Neural cell (in vitro differentiated cells): ENCODE measurements around the gene AOX1. TPM values are rescaled to one million over a fixed set of nuclear protein-coding genes. Genes with fewer than 3 reads are reported as not detected.

Experiments used
- H2AFZ ChIP-seq: fragments of 200-600, 300-800 bp; sonication (generic), shearing (Covaris generic); 2 replicates; pipeline ENCODE4 v1.6.0; 2014; ENCODE audit warnings: low read depth, mild to moderate bottlenecking, antibody characterized with exemption, low read length, moderate library complexity
- H3F3A ChIP-seq: fragments of 200-600 bp; shearing (Covaris generic); 2 replicates; pipeline ENCODE4 v1.6.1; 2016; ENCODE audit warnings: mild to moderate bottlenecking, moderate library complexity, mixed read lengths, antibody characterized with exemption, low read length; ENCODE audit not compliant: insufficient read depth, poor library complexity, severe bottlenecking
- H3K27ac ChIP-seq: fragments of 200-600, 300-800 bp; sonication (generic), shearing (Covaris generic); 2 replicates; pipeline ENCODE4 v1.5.1; 2014; ENCODE audit warnings: mild to moderate bottlenecking, low read length, moderate library complexity
- H3K27me3 ChIP-seq: fragments of 300-800, 200-600 bp; sonication (generic), shearing (Covaris generic); 2 replicates; pipeline ENCODE4 v1.6.0; 2014; ENCODE audit warnings: mild to moderate bottlenecking, low read depth, low read length, moderate library complexity; ENCODE audit not compliant: insufficient read depth
- H3K36me3 ChIP-seq: fragments of 300-800, 200-600 bp; sonication (generic), shearing (Covaris generic); 2 replicates; pipeline ENCODE4 v1.5.1; 2014; ENCODE audit warnings: mild to moderate bottlenecking, antibody characterized with exemption, low read length, moderate library complexity; ENCODE audit not compliant: insufficient read depth
- H3K4me2 ChIP-seq: fragments of 300-800, 200-600 bp; sonication (generic), shearing (Covaris generic); 2 replicates; pipeline ENCODE4 v1.6.0; 2014; ENCODE audit warnings: mild to moderate bottlenecking, low read length
- H3K4me3 ChIP-seq: fragments of 300-800, 200-600 bp; sonication (generic), shearing (Covaris generic); 2 replicates; pipeline ENCODE4 v1.5.1; 2014; ENCODE audit warnings: mild to moderate bottlenecking, low read length, moderate library complexity
- H3K79me2 ChIP-seq: fragments of 200-600 bp; shearing (Covaris generic); replicated peaks from 2 replicates; pipeline ENCODE4 v1.6.0; 2014; ENCODE audit warnings: mild to moderate bottlenecking, low read length, moderate library complexity; ENCODE audit not compliant: insufficient read depth
- H3K9ac ChIP-seq: fragments of 300-800, 200-600 bp; sonication (generic), shearing (Covaris generic); 2 replicates; pipeline ENCODE4 v1.6.1; 2016; ENCODE audit warnings: mild to moderate bottlenecking, low read length, mixed read lengths
- H3K9me2 ChIP-seq: fragments of 200-600 bp; shearing (Covaris generic); 2 replicates; pipeline ENCODE4 v1.6.1; 2016; ENCODE audit warnings: mild to moderate bottlenecking, low read length, mixed read lengths; ENCODE audit not compliant: insufficient read depth
- H3K9me3 ChIP-seq: fragments of 200-600, 300-800 bp; sonication (generic), shearing (Covaris generic); 2 replicates; pipeline ENCODE4 v1.6.1; 2016; ENCODE audit warnings: mild to moderate bottlenecking, mixed run types, low read length, moderate library complexity, mixed read lengths
- H4K20me1 ChIP-seq: fragments of 200-600 bp; shearing (Covaris generic); 2 replicates; pipeline ENCODE4 v1.6.1; 2016; ENCODE audit warnings: mild to moderate bottlenecking, mixed run types; ENCODE audit not compliant: insufficient read depth
- EP300 ChIP-seq: fragments of 450-650 bp; conservative IDR thresholded peaks from 2 replicates; pipeline ENCODE4 v1.6.1; 2014; ENCODE audit warnings: antibody characterized with exemption, mild to moderate bottlenecking, moderate library complexity; ENCODE audit not compliant: poor library complexity, severe bottlenecking
- EZH2 ChIP-seq: fragments of 200-600, 300-800 bp; shearing (Covaris generic), sonication (generic); IDR thresholded peaks from 2 replicates; pipeline ENCODE4 v1.6.1; 2014; ENCODE audit warnings: antibody characterized with exemption, low read length, borderline replicate concordance, mild to moderate bottlenecking; ENCODE audit not compliant: insufficient read depth, poor library complexity, severe bottlenecking
- MXI1 ChIP-seq: fragments of 450-650 bp; conservative IDR thresholded peaks from 2 replicates; pipeline ENCODE4 v1.6.1; 2014; ENCODE audit warnings: antibody characterized with exemption, mild to moderate bottlenecking; ENCODE audit not compliant: poor library complexity, severe bottlenecking
- POLR2AphosphoS5 ChIP-seq: IDR thresholded peaks from 2 replicates; pipeline ENCODE4 v1.6.1; 2012
- RAD21 ChIP-seq: fragments of 450-650 bp; conservative IDR thresholded peaks from 2 replicates; pipeline ENCODE4 v1.6.1; 2014; ENCODE audit warnings: antibody characterized with exemption, mild to moderate bottlenecking, moderate library complexity
- SMC3 ChIP-seq: fragments of 450-650 bp; conservative IDR thresholded peaks from 2 replicates; pipeline ENCODE4 v1.6.1; 2014; ENCODE audit warnings: antibody characterized with exemption, mild to moderate bottlenecking, moderate library complexity; ENCODE audit not compliant: poor library complexity
- TAF1 ChIP-seq: IDR thresholded peaks from 2 replicates; pipeline ENCODE4 v1.6.1; 2012; ENCODE audit warnings: low read depth
- polyA plus RNA-seq: library from polyadenylated mRNA; depleted of rRNA; stranded (reverse); fragments of >200 nt; gene quantifications from 2 replicates; pipeline ENCODE4 v1.2.3, GENCODE V29; 2014
- TF ChIP-seq, protein P1 (sequence below): IDR thresholded peaks from 2 replicates; pipeline ENCODE4 v1.6.1; 2012; ENCODE audit warnings: borderline replicate concordance
- TF ChIP-seq, protein P2 (sequence below): fragments of 450-650 bp; IDR thresholded peaks from 2 replicates; pipeline ENCODE4 v1.5.1; 2014; ENCODE audit warnings: antibody characterized with exemption, mild to moderate bottlenecking, moderate library complexity; ENCODE audit not compliant: poor library complexity, severe bottlenecking

Gene AOX1
- polyA plus RNA-seq, 1 donor from 2014 or later, result not detected

DNA sequence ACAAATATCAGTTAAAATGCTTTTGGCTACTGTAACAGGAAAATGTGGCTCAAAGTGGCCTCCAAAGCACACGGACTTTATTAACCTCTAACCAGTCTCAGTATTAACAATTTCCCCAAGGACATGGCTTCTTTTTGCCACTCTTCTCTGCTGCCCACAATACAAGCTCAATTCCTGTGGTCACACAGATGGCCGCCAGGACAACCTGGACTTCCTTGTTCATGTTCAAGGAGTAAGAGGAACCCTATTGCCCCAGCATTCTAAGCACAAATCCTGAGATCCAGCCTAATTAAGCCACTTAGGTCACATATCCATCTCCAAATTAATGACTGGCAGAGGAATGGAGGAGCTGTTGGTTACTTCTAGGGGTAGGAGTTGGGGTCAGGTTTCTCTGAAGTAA is 38.2 kb downstream of the AOX1 start:
- H4K20me1 ChIP-seq, result no peaks in the 10 kb centered on the region
- H2AFZ ChIP-seq, result no peak overlapping the region
- H3K79me2 ChIP-seq, result no peaks in the 10 kb centered on the region
- no peaks in the 10 kb centered on the region for H3F3A ChIP-seq
- TF ChIP-seq POLR2AphosphoS5 (no peak), MXI1 (no peak), TAF1 (no peak), EZH2 (no peak), EP300 (no peak), SMC3 (no peak), RAD21 (no peak)
- TF ChIP-seq, protein P1, sequence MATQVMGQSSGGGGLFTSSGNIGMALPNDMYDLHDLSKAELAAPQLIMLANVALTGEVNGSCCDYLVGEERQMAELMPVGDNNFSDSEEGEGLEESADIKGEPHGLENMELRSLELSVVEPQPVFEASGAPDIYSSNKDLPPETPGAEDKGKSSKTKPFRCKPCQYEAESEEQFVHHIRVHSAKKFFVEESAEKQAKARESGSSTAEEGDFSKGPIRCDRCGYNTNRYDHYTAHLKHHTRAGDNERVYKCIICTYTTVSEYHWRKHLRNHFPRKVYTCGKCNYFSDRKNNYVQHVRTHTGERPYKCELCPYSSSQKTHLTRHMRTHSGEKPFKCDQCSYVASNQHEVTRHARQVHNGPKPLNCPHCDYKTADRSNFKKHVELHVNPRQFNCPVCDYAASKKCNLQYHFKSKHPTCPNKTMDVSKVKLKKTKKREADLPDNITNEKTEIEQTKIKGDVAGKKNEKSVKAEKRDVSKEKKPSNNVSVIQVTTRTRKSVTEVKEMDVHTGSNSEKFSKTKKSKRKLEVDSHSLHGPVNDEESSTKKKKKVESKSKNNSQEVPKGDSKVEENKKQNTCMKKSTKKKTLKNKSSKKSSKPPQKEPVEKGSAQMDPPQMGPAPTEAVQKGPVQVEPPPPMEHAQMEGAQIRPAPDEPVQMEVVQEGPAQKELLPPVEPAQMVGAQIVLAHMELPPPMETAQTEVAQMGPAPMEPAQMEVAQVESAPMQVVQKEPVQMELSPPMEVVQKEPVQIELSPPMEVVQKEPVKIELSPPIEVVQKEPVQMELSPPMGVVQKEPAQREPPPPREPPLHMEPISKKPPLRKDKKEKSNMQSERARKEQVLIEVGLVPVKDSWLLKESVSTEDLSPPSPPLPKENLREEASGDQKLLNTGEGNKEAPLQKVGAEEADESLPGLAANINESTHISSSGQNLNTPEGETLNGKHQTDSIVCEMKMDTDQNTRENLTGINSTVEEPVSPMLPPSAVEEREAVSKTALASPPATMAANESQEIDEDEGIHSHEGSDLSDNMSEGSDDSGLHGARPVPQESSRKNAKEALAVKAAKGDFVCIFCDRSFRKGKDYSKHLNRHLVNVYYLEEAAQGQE, result no peak
- TF ChIP-seq, protein P2, sequence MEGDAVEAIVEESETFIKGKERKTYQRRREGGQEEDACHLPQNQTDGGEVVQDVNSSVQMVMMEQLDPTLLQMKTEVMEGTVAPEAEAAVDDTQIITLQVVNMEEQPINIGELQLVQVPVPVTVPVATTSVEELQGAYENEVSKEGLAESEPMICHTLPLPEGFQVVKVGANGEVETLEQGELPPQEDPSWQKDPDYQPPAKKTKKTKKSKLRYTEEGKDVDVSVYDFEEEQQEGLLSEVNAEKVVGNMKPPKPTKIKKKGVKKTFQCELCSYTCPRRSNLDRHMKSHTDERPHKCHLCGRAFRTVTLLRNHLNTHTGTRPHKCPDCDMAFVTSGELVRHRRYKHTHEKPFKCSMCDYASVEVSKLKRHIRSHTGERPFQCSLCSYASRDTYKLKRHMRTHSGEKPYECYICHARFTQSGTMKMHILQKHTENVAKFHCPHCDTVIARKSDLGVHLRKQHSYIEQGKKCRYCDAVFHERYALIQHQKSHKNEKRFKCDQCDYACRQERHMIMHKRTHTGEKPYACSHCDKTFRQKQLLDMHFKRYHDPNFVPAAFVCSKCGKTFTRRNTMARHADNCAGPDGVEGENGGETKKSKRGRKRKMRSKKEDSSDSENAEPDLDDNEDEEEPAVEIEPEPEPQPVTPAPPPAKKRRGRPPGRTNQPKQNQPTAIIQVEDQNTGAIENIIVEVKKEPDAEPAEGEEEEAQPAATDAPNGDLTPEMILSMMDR, result no peak
- no peak overlapping the region for H3K4me2 ChIP-seq
- H3K9me3 ChIP-seq, result no peaks in the 10 kb centered on the region
- no peak overlapping the region for H3K4me3 ChIP-seq
- no peaks in the 10 kb centered on the region for H3K9me2 ChIP-seq
- H3K9ac ChIP-seq, result no peak overlapping the region
- no peak overlapping the region for H3K27ac ChIP-seq
- no peaks in the 10 kb centered on the region for H3K27me3 ChIP-seq
- H3K36me3 ChIP-seq, result no peaks in the 10 kb centered on the region

DNA sequence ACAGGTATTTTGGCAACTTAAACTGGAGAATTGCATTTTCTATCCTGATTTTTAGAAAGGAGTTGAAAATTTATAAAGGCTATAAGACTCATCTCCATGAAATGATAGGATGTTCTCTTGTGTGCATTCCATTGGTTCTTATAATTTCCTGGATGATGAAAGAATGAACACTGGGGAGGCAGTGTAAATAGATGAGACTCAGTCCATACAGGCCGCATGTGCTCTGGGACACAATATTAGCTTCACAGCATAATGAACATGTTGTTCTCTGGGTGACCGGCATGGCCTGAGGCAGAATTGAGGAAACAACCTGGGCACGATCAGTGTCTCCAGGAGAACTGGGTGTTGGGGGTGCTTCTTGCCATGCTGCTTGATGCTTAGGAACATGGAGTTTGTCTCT is 38.8 kb downstream of the AOX1 start:
- no peaks in the 10 kb centered on the region for H3K27me3 ChIP-seq
- H3K9me3 ChIP-seq, result no peaks in the 10 kb centered on the region
- H3K4me3 ChIP-seq, result no peak overlapping the region
- H3K36me3 ChIP-seq, result no peaks in the 10 kb centered on the region
- no peaks in the 10 kb centered on the region for H4K20me1 ChIP-seq
- H3K9ac ChIP-seq, result no peak overlapping the region
- no peaks in the 10 kb centered on the region for H3K9me2 ChIP-seq
- H3K79me2 ChIP-seq, result no peaks in the 10 kb centered on the region
- H3K4me2 ChIP-seq, result no peak overlapping the region
- H3K27ac ChIP-seq, result no peak overlapping the region
- no peak overlapping the region for H2AFZ ChIP-seq
- no peaks in the 10 kb centered on the region for H3F3A ChIP-seq
- TF ChIP-seq EP300 (no peak), POLR2AphosphoS5 (no peak)

DNA sequence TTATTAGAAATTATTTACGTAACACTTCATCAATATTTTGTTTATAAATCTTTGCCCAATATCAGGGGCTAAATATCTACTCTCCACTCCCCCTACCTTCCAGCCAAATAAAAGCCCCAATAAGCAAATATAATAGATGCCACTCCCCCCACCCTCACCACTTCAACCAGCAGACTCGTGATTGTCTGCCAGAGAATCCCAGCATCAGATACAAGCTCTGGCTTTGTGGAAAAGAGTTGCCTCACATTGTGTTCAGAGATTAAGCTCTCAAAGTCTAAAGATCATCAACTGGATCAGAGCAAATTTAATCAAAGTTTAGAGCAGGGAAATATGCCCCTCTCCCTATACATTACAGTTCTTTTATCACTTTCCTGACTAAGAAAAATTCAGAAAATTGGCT is 39.5 kb downstream of the AOX1 start:
- H3K9me2 ChIP-seq, result no peaks in the 10 kb centered on the region
- no peak overlapping the region for H3K27ac ChIP-seq
- H3K9ac ChIP-seq, result no peak overlapping the region
- no peaks in the 10 kb centered on the region for H4K20me1 ChIP-seq
- H3K9me3 ChIP-seq, result no peaks in the 10 kb centered on the region
- no peaks in the 10 kb centered on the region for H3K79me2 ChIP-seq
- no peak overlapping the region for H3K4me3 ChIP-seq
- TF ChIP-seq MXI1 (no peak), SMC3 (no peak), POLR2AphosphoS5 (no peak), TAF1 (no peak), EZH2 (no peak), EP300 (no peak), RAD21 (no peak)
- TF ChIP-seq, protein P2, result no peak
- TF ChIP-seq, protein P1, result no peak
- H3K4me2 ChIP-seq, result no peak overlapping the region
- no peaks in the 10 kb centered on the region for H3K27me3 ChIP-seq
- H3K36me3 ChIP-seq, result no peaks in the 10 kb centered on the region
- no peaks in the 10 kb centered on the region for H3F3A ChIP-seq
- H2AFZ ChIP-seq, result no peak overlapping the region
